ENCODE data around the gene FARP1. TPM values are rescaled to one million over a fixed set of nuclear protein-coding genes. Genes with fewer than 3 reads are reported as not detected.

FARP1 gene
- total RNA-seq, 1 donor from 2014 or later, result 110 TPM

DNA sequence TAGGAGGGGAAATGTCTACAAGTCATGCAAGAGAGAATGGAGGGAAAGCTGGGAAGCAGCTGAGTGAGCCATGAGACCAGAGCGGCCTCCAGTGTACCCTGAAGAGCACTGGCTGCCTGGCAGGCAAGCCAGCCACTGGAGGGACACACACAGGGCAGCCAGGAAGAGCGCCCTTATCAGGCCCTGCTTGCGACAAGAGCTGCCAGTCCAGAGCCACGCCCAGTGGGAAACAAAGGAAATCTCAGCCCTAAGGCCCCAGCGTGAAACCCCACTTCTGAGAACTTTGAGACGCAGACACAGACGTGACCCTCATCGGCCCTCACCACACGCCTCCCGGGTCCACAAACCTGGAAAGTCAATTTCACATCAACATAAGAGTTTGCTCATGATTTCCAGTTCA, 329.0 kb downstream of the FARP1 start:
- intact Hi-C loops (cut with DNase I), result loop anchor here (10.0 kb wide), 1 partner anchor 103 kb away; the partner anchor contains the start of gene STK24
- DNase-seq, result peak; percentile 63
- Histone ChIP-seq H3K4me1 (peaks cover 21% of the 10 kb centered on the region), H3K36me3 (peaks cover 67% of the 10 kb centered on the region), H3K27ac (no peak overlapping the region), H3K4me3 (no peak overlapping the region), H3K27me3 (ENCODE audit: low read depth) (no peaks in the 10 kb centered on the region), H3K9me3 (no peaks in the 10 kb centered on the region)
- TF ChIP-seq, protein P1, sequence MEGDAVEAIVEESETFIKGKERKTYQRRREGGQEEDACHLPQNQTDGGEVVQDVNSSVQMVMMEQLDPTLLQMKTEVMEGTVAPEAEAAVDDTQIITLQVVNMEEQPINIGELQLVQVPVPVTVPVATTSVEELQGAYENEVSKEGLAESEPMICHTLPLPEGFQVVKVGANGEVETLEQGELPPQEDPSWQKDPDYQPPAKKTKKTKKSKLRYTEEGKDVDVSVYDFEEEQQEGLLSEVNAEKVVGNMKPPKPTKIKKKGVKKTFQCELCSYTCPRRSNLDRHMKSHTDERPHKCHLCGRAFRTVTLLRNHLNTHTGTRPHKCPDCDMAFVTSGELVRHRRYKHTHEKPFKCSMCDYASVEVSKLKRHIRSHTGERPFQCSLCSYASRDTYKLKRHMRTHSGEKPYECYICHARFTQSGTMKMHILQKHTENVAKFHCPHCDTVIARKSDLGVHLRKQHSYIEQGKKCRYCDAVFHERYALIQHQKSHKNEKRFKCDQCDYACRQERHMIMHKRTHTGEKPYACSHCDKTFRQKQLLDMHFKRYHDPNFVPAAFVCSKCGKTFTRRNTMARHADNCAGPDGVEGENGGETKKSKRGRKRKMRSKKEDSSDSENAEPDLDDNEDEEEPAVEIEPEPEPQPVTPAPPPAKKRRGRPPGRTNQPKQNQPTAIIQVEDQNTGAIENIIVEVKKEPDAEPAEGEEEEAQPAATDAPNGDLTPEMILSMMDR (IDR thresholded peaks at IDR 0.05), result no peak
- ATAC-seq, result peak; percentile 68 to 76

DNA sequence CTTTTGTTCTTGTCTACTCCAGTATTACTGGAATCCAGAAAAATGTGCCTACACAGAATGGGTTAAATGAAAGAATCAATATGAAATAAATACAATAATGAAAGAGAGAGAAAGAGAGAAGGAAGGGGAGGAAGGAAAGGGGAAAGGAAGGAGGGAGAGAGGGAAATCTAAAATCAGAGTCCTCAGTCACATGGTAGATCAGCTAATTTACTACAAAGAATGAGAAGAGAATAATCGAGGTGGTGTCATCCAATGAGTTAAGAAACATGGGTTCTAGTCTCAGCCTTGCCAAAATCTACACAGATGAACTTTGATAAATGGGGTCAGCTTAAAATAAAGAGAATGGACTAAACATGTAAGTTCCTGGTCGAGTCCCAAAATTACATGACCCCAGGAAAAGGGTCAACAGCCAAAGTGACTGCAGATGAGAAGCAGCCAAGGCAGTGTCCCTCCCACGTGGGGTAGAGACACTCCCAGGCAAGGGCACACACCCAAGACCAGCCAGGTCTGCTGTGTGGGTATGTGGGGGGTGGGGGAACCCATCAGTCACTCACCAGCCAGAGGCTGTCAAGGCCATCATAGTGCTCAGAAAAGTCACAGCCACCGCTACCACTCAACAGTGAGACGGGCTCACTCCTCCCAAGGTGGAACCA, 330.4 kb downstream of the FARP1 start:
- Histone ChIP-seq H3K36me3 (peaks cover 53% of the 10 kb centered on the region), H3K9me3 (no peaks in the 10 kb centered on the region), H3K27me3 (ENCODE audit: low read depth) (no peaks in the 10 kb centered on the region), H3K4me1 (peaks cover 32% of the 10 kb centered on the region), H3K4me3 (no peak overlapping the region), H3K27ac (no peak overlapping the region)
- no peak for ATAC-seq
- TF ChIP-seq, protein P1 (IDR thresholded peaks at IDR 0.05), result no peak
- no peak for DNase-seq
- intact Hi-C loops (cut with DNase I), result loop anchor here (10.0 kb wide), 1 partner anchor 102 kb away; the partner anchor contains the start of gene STK24

DNA sequence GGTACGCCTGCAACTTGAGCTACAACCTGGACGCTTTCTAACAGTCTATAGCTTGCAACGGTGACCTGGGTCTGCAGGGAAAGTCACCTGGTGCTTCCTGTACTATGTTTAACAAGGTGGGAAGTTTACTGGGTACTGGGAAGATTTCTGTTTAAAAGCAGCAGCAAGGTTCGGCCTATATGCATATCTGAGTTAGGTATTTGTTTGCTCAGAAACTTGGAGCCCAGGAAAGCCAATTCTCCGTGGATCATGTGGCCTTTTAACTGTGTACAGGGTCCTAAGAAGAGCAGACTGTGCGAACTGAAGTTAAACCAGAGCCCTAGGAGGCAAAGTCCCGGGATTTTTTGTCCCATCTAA, 330.9 kb downstream of the FARP1 start:
- intact Hi-C loops (cut with DNase I), result loop anchor here (10.0 kb wide), 1 partner anchor 101 kb away; the partner anchor contains the start of gene STK24
- Histone ChIP-seq H3K27me3 (ENCODE audit: low read depth) (no peaks in the 10 kb centered on the region), H3K9me3 (no peaks in the 10 kb centered on the region), H3K36me3 (peaks cover 48% of the 10 kb centered on the region), H3K4me3 (no peak overlapping the region), H3K4me1 (peaks cover 34% of the 10 kb centered on the region), H3K27ac (no peak overlapping the region)
- no peak for ATAC-seq
- TF ChIP-seq, protein P1 (IDR thresholded peaks at IDR 0.05), result no peak
- no peak for DNase-seq

DNA sequence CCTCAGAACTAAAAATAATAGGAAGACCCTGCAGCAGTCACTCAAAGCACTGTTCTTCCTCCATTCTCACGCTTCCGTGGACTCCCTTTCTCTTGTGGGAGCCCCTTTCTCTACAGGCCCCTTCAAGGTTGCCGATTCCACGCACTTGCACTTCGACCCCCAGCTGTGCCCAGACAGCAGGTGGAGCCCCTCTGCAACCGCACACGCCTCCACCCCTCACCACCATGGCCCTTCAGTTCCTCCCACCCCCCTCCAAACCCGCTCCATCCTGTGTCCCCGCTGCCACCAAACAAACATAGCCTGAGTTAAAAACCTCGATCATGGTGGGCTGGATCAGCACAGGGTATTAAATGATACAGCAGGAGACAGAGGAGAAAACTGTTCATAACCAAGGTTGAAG, 331.4 kb downstream of the FARP1 start:
- no peak for ATAC-seq
- intact Hi-C loops (cut with DNase I), result loop anchor here (10.0 kb wide), 1 partner anchor 101 kb away; the partner anchor contains the start of gene STK24
- Histone ChIP-seq H3K27me3 (ENCODE audit: low read depth) (no peaks in the 10 kb centered on the region), H3K9me3 (no peaks in the 10 kb centered on the region), H3K4me1 (peaks cover 38% of the 10 kb centered on the region), H3K36me3 (peaks cover 44% of the 10 kb centered on the region), H3K27ac (no peak overlapping the region), H3K4me3 (no peak overlapping the region)
- DNase-seq, result no peak
- TF ChIP-seq, protein P1 (IDR thresholded peaks at IDR 0.05), result no peak

DNA sequence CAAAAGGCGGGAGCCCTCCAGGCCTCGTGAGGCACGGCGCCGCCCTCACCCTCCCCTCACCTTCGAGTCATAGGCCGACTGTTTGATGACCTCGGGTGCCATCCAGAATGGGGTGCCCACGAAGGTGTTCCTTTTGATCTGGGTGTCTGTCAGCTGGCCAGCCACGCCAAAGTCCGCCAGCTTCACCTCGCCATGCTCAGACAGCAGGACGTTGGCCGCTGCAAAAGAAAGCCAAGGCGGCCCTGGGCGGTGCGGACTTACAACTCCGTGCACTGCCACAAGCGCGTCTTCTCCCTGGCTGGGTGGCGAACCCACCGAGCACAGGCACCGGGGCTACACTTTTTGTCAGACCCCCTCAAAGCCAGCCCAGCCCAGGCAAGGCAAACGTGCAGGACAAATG, 331.9 kb downstream of the FARP1 start:
- H3K4me1 ChIP-seq, result peaks cover 41% of the 10 kb centered on the region
- ATAC-seq (no peak), DNase-seq (no peak)
- intact Hi-C loops (cut with DNase I), result loop anchor here (10.0 kb wide), 1 partner anchor 100 kb away; the partner anchor contains the start of gene STK24
- TF ChIP-seq, protein P1 (IDR thresholded peaks at IDR 0.05), result no peak
- no peak overlapping the region for H3K27ac ChIP-seq
- no peaks in the 10 kb centered on the region for H3K9me3 ChIP-seq
- H3K4me3 ChIP-seq, result no peak overlapping the region
- no peaks in the 10 kb centered on the region for H3K27me3 ChIP-seq (ENCODE audit: low read depth)
- H3K36me3 ChIP-seq, result peaks cover 44% of the 10 kb centered on the region

Measured in lower lobe of right lung (tissue), 2 donors.